Measurements from ENCODE around the gene NUDT3.
"Not testable (repeated sequence)": the region's sequence is repeated elsewhere in the genome, so short reads cannot be mapped to it uniquely, and the experiment has no call there.

The NUDT3 gene

DNA sequence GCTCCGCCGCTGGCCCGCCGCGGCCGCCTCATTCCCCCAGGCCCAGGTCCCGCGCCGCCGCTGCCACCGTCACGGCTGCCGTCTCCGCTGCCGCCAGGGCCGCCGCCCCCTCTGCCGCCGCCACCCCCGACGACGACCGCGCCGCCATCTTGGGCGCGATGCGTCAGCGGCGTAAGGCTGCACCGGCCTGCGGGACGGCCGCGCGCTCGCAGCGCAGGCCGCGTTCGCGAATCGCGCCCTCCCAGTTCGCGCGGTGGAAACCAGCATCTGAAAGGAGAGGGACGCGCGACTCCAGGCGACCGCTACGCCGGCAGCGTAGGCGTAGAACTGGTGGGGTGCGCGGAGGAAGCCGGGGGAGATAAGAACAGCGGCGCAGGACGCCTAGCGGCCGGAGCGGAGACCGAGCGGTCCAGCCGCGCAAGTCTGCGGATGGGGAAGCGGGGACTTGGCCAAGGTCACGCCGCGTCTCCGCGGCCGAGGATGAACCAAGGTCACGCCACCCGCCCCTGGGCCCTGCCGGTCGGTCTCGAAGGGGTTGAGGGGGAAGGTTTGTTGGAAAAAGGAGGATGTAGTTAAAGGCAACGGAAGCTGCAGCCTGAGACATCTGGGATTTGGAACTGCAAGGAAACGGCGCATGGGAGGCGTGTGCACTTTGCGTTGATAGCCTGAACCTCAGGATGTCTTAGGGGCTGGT lies at the start of gene NUDT3:
NUDT3 (minus strand) TSS at position 173 of the 694 bp plus-strand sequence. CDS start 307 bp downstream, outside the sequence.
- peak; percentile 93 for DNase-seq

DNA sequence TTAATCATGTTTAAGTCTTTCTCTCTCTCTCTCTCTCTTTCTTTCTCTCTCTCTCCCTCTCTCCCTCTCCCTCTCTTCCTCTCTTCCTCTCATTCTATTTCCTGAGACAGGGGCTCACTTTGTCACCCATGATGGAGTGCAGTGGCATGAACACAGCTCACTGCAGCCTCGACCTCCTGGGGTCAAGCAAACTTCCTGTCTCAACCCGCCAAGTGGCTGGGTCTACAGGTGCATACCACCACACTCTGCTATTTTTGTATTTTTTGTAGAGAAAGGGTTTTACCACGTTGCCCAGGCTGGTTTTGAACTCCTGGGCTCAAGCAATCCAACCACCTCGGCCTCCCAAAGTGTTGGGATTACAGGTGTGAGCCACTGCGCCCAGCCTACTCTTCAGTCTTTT lies 49.1 kb upstream of the NUDT3 start:
- no peak for DNase-seq

DNA sequence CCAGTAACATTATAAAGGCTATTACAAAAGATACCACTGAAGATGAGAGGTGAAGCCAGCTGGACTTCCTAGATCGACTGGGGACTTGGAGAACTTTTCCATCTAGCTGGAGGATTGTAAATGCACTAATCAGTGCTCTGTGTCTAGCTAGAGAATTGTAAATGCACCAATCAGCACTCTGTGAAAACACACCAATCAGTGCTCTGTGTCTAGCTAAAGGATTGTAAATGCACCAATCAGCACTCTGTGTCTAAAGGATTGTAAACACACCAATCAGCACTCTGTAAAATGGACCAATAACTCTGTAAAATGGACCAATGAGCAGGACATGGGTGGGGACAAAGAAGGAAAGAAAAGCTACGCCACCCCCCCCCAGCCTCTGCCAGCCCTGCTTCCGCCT lies 47.0 kb upstream of the NUDT3 start:
- no peak for DNase-seq

DNA sequence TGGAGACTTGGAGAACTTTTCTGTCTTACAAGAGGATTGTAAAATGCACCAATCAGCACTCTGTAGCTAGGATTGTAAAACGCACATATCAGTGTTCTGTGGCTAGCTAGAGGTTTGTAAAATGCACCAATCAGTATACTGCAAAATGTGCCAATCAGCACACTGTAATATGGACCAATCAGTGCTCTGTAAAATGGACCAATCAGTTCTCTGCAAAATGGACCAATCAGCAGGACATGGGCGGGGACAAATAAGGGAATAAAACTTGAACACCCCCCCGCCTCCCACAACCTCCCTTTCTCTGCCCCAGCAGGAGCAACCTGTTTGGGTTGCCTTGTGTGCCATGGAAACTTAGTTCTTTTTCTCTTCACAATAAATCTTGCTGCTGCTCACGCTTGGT lies 46.2 kb upstream of the NUDT3 start:
- DNase-seq = no peak

DNA sequence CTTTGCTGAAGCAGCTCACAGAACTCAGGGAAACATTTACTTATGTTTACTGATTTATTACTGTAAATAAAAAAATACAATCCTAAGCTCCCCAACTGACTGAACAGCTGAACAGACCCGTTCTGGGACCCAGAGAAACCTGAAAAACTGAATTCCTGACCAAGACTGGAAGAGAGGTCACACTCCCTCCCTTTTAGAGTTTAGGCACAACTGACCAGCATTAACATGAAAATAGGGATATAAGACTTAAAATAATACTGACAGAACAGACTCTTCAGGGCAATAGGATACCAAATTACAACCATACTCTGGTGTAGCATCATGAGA lies 45.1 kb upstream of the NUDT3 start:
- DNase-seq = no peak

DNA sequence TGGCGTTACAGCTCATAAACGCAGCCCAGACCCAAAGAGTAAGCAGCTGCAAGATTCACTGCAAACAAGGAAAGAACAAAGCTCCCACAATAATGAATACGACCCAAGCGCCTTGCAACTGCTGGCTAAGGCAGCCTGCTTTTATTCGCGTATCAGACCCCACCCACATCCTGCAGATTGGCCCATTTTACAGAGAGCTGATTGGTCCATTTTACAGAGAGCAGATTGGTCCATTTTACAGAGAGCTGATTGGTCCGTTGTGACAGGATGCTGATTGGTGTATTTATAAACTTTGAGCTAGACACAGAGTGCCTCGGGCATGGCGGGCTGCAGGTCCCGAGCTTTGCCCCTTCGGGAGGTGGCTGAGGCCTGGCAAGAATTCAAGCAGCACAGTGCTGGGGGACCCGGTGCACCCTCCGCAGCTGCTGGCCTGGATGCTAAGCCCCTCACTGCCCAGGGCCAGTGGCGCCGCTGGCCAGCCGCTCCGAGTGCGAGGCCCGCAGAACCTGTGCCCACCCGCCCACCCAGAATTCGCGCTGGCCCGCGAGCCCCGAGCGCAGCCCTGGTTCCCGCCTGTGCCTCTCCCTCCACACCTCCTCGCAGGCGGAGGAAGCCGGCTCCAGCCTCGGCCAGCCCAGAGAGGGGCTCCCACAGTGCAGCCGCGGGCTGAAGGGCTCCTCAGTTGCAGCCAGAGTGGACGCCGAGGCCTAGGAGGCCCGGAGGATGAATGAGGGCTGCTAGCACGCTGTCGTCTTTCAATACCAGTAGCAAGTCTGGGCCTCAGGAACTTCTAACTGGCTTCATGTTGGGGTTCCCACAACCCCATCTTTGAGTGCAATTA lies 44.6 kb upstream of the NUDT3 start:
- DNase-seq = no peak

DNA sequence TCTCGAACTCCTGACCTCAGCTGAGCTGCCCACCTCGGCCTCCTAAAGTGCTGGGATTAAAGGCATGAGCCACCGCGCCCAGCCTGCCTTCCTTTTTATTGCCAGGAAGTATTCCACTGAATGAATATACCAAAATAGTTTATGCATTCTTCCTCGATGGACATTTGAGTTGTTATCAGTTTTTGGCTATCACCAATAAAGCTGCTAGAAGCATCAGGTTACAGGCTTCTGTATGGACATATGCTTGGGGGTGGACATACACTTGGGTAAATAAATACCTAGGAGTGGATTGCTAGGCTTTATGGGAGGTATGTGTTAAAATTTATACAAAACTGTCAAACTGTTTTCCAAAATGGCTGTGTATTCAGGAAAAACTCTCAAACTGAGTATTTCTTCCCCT lies 43.4 kb upstream of the NUDT3 start:
- no peak for DNase-seq

DNA sequence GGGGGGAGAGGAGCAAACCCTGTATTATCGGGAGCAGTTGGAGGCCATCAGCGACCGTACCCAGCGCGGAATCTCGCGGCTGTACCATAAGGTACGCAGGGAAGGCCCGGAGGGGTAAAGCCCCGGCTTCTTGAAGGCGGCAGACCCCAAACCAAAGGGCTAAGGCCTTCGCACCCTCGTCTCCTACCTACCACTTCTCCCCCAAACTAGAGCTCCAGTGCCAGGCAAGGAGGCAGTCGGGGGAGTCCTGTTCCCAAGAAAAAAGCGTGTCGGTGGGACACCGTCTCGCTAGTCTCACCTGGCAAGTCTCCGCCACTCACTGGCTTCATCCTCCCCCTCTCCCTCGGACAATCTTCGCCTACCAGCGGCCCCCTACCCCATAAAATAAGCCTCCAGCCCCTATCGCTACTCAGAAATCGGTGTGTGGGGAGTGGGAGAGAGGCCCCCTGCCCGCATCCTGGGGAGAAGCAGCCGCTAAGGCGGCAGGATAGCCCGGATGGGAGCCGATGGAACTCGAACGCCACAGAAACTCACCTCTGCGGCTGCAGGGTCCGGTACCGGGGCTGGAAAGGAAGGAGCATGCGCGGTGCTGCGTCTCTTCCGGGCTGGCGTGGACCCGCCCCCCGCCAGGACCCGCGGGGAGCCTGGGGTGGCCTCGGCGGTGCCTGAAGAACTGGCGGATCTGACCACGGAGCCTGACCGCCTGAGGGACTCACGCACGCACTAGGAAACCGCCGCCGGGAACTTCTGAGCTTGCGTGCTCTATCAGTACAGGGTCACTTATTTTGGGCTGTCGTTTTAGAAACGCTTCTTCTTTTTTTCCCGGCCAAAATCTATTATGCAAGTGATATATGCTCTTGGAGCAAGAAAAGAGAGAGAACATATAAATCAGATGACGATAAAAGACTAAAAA lies 33.3 kb upstream of the NUDT3 start, which contains the start of gene RPS10:
RPS10 (minus strand) TSS at position 572 of the 913 bp plus-strand sequence. CDS start 848 bp downstream, outside the sequence.
- DNase-seq = peak; percentile 91

DNA sequence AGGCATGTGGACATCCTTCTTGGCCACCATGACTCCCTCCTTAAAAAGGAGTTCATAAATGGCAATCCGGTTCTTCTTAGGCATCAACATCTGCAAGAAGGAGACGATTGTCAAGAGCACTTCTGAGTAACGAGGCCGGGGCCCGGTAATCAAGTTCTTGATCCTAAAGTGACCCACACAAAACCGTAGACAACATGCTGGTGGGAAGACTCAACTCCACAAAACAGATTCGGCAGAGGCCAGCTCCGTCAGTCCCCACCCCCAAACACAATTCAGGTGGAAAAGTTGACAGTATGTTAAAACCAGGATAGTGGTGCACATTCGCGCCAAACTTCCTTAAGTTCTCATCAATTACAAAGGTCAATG lies 32.6 kb upstream of the NUDT3 start:
- DNase-seq = no peak

DNA sequence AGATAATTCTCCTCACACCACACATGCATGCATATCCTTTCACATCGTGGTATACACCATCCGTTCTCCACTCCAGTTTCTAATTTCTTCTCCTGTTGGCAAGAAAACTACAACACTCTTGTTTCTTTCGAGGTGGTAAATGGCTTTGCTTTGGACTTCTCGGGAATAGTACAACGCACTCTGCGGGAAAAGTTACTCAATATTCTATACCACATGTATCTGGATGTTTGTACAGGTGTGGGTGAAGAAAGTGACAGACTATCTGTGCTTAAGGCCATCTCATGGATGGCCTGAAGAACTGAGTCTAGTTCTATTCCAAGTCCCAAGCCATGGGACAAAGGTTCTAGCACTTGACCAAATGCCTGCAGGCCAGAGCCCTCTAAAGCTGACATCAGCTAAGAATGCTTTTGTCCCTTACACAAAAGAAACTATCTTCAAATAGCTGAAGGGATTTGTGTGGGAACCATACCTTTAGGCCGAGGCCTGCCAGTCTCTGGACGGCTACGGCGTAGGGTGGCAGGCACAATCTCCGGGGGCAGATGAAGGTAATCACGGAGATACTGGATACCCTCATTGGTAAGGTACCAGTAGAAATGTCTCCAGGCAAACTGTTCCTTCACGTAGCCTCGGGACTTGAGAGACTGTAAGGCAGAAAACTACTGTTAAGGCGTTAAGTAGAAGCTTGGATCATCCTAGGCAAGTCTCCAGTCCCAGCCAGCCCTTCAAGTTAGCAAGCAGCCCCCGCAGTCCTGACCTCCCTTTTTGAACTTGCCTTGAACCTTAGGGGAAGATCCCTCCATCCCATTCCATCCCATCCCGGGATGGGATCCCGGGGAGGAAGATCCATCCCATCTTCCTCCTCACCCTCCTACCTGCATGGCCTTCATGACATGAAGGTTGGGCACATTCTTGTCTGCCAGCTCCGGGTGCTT lies 32.0 kb upstream of the NUDT3 start:
- no peak for DNase-seq

DNA sequence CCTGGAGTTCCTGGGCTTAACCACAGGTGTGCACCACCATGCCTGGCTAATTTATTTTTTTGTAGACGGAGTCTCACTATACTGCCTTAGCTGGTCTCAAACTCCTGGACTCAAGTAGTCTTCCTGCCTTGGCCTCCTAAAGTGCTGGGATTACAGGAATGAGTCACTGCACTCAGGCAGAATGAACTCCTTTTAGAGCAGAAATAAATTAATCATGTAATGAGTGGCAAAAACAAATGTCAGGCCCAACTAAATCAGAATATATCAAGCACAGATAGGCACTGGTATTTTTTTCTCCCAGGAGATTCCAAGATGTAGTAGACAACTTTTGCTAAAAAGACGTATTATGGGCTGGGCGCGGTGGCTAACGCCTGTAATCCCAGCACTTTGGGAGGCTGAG lies 30.8 kb upstream of the NUDT3 start:
- DNase-seq = no peak

DNA sequence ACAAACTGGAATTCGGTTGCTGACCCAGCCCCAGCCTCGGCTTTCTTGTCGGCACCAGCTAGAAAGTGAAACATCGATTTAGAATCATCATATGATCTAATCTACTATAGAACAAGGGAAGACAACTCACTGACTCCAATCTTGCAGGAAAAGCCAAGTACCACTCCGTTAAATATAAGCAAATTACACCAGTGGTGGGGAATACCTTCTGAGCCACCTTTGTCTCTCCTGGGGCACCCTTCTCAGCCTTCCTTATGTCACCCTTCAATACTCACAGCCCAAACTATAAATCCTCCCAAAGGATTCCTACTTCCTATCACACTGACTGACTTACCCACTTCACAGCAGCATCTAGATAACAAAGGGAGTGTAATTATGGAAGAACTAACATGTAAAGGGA lies 25.9 kb upstream of the NUDT3 start:
- DNase-seq = no peak

DNA sequence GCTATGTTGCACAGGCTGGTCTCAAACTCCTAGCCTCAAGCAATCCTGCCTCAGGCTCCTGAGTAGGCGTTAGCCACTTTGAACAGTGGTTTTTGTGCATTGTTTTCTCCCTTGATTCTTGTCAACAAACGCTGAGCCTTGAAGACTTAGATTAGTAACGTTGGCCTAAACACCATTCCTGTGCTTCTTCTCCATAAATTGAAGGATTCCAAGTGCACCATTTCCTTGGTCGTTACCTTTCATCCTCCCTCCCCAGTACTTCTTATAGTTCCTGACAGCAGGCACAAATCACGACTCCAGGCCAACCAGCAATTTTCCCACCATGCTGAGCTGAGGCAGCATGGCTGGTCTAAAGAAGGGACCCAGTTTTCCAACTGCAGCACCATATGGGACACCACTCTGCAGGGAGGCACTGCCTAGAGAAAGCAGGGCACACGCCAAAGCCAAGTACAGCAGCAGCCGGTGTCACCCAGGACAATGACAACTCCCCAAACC lies 24.5 kb upstream of the NUDT3 start:
- DNase-seq = no peak

DNA sequence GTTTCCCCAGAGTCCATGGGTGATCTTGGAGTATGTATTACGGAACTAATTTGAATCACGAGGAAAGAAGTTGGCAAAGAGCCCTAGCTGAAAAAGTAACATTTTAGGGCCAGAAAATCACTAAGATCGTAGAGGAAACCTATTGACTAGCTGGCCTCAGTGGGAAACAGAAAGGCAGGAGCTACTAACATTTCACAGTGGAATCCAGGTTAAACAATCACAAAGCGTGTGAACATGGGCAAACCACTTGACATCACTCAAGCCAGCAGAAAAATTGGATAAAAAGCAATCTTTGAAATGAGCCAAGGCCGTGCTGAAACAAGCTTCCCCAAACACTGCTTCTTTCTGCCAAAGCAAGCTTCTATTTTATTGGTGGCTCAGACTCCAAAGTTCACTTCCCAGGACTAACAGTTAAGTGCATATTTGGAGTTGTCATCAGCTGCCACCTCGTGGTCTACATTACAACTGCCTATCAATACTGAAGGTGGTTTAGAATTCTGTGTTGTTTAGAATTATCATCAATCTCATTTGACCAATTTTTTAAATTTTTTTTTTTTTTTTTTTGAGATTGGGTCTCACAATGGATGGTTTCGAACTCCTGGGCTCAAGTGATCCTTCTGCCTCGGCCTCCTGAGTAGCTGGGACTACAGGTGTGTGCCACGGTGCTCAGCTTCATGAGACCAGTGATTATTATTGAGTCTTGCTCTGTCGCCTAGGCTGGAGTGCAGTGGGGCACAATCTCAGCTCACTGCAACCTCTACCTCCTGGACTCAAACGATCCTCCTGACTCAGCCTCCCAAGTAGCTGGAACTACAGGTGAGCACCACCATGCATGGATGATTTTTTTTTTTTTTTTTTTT lies 22.8 kb upstream of the NUDT3 start:
- peak; percentile 30 for DNase-seq

DNA sequence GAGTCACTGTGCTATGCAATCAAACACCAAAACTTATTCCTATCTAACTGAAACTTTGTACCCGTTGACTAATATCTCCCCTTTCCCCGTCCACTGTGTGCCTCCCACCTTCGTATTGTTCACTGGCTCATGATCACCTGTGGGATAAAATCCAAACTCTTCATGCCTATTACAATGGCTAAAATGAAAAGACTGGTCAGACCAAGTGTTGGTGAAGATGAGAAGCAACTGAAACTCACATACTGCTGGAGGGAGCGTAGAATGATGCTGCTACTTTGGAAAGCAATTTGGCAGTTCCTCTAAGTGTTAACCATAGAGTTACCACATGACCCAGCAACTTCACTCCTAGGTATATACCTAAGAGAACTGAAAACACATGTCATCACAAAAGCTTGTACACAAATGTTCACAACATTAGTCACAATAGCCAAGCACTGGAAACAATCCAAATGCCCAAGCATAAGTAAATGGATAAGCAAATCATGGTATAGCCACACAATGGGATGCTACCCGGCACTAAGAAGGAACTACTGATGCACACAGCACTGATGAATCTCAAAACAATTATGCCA lies 20.3 kb upstream of the NUDT3 start:
- no peak for DNase-seq

DNA sequence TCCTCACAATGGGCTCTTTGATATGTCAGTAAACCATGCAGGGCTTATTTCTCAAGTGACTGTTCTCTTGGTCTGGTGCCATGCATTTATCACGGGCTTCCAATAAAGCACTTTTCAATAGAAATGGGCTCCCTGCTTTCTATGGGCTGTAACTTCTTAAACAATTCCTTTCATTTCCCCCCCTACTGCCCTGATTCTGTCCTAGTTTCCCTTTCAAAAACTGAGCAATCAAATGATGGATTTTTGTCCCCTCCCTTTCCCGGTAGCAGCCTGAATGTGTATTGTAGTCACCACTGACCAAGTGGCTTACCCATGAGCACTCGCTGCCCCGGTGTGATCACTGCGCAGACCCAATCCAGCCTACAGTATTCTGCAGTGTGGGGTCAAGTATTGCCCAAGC lies 19.5 kb upstream of the NUDT3 start:
- DNase-seq = no peak

DNA sequence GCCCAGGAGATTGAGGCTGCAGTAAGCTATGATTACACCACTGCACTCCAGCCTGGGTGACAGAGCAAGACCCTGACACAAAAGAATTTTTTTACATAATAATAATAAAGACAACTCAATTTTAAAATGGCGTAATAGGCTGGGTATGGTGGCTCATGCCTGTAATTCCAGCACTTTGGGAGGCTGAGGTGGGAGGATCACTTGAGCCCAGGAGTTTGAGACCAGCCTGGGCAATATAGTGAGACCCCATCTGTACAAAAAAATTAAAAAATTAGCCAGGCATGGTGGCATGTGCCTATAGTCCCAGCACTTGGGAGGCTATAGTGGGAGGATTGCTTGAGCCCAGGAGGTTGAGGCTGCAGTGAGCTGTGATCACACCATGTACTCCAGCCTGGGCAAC lies 15.4 kb upstream of the NUDT3 start:
- DNase-seq = not testable (repeated sequence)

DNA sequence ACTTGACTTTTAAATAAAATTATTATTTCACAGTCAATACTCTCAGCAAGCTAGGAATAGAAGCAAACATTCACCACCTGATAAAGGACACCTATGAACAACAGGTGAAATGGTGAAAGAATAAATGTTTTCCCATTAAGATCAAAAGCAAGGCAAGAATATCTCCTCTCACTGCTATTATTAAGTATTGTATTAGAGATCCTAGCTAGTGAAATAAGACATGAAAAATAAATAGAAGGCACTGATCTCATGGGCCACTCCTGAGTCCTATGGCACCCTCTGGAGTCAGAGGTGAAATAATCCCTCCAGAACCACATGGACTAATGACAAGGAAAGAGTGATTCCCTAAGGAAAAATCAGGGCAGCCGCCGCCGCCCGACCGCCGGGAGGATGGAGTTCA lies 4.0 kb upstream of the NUDT3 start:
- no peak for DNase-seq

DNA sequence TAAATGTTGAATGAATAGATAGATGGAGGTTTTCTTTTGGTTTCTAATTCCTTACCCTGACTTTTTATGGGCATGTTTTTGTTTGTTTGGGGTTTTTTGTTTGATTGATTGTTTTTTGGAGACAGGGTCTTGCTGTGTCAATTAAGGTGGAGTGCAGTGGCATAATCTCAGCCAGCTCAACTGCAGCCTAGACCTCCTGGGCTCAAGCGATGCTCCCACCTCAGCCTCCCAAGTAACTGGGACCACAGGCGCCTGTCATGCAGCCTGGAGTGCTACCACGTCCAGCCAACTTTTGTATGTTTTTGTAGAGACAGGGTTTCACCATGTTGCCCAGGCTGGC lies 1.5 kb upstream of the NUDT3 start:
- no peak for DNase-seq

DNA sequence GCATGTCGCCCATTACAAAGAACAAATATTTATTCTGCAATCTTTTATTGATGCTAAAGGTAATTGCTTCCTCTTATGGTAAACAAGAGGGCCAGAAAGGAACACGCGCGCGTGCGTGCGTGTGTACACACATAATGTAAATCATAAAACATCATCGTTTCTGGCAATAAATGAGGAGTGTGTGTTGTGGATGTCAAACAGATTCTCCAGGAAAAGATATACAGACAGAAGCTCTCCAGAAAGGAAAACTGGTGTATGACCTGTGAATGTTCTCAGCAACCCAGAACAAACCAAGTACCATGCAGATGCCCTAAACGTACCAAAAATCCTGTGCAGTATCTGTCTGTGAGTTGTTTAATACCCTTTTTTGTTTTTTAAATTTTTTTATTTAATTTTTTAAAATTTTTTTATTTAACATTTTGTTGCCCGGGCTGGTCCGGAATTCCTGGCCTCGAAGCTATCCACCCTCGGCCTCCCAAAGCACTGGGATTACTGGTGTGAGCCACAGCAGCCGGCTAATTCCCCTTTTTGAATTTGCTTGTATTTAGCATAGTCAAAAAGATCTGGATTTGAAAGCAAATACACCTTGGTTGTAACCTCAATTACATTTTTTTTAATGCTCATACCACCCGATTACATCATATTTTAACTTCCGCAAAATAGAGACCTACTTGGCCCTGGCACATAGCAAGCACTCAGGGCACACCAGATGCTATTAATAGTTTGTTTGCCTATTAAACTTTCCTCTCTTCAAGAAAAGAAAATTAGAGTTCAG lies 909 bp upstream of the NUDT3 start:
- no peak for DNase-seq

All from stimulated activated CD4-positive, alpha-beta T cell treated with anti-CD3 and anti-CD28 coated beads, Interleukin-4, amount 100 ng/mL, for 24 hours (primary cell).